NB4 (cell line): ENCODE results near the gene NOL6.

Experiments
- CTCF ChIP-seq: IDR thresholded peaks from one replicate; pipeline ENCODE4 v1.5.1; 2012; ENCODE audit warnings: low read depth, low read length
- MAX ChIP-seq: IDR thresholded peaks from 2 replicates; pipeline ENCODE4 v1.6.1; 2011; ENCODE audit warnings: low read depth, low read length
- POLR2A ChIP-seq: IDR thresholded peaks from 2 replicates; pipeline ENCODE4 v1.6.1; 2011; ENCODE audit warnings: mild to moderate bottlenecking; ENCODE audit not compliant: insufficient read length; ENCODE audit errors: extremely low read depth

- TF ChIP-seq CTCF (no peak), MAX (no peak), POLR2A (no peak)
Observed at GRCh38 chr9:33465096-33465495, 8.6 kb downstream of the NOL6 start.
